Activated CD8-positive, alpha-beta T cell treated with anti-CD3 and anti-CD28 coated beads for 36 hours (primary cell): Measurements from ENCODE around the gene DKK2. TPM values are rescaled to one million over a fixed set of nuclear protein-coding genes. Genes with fewer than 3 reads are reported as not detected.

Experiments
- ATAC-seq: fragments of 200-7000 bp; cut with Tn5 transposase; one replicate; pipeline ENCODE4 v1.10.0; 2021; ENCODE audit warnings: mild to moderate bottlenecking, moderate library complexity
- CTCF ChIA-PET: fragments of 350-600 bp; sonication (Branson Sonifier 250); formaldehyde crosslinking; loops from one replicate; lab custom pipeline; 2021; ENCODE audit warnings: antibody characterized with exemption; lab: Charles Lee
- POLR2A ChIA-PET: fragments of 350-600 bp; sonication (Branson Sonifier 250); formaldehyde crosslinking; loops from one replicate; lab custom pipeline; 2021; ENCODE audit warnings: antibody characterized with exemption; lab: Charles Lee
- DNase-seq: peaks from one replicate; pipeline ENCODE4 v3.0.0-alpha.2; 2020
- H3K27ac Mint-ChIP-seq: one replicate; pipeline ENCODE4 v1.8.0; 2021; ENCODE audit warnings: mild to moderate bottlenecking, mixed read lengths
- H3K27me3 Mint-ChIP-seq: one replicate; pipeline ENCODE4 v1.8.0; 2021; ENCODE audit warnings: mixed read lengths
- H3K36me3 Mint-ChIP-seq: one replicate; pipeline ENCODE4 v1.8.0; 2021; ENCODE audit warnings: low read depth, mixed read lengths
- H3K4me1 Mint-ChIP-seq: one replicate; pipeline ENCODE4 v1.8.0; 2021; ENCODE audit warnings: low read depth, mixed read lengths
- H3K4me3 Mint-ChIP-seq: one replicate; pipeline ENCODE4 v1.8.0; 2021; ENCODE audit warnings: mild to moderate bottlenecking, moderate library complexity, mixed read lengths
- H3K9me3 Mint-ChIP-seq: one replicate; pipeline ENCODE4 v1.8.0; 2021; ENCODE audit warnings: mixed read lengths
- intact Hi-C: fragments of 100-400 bp; cut with micrococcal nuclease; formaldehyde crosslinking; loops from one replicate; pipeline ENCODE4 v1.10.0; 2022
- total RNA-seq, 2 experiments: library from RNA; stranded (reverse); gene quantifications; one replicate each; pipeline ENCODE4 v1.2.3, GENCODE V29; 2021
- TF ChIP-seq, protein P1 (sequence below): fragments of 200-600 bp; IDR thresholded peaks from one replicate; pipeline ENCODE4 v1.8.0; 2022; ENCODE audit warnings: antibody characterized with exemption, mild to moderate bottlenecking

Gene DKK2
- total RNA-seq, 2 experiments from 2014 or later: not detected

DNA sequence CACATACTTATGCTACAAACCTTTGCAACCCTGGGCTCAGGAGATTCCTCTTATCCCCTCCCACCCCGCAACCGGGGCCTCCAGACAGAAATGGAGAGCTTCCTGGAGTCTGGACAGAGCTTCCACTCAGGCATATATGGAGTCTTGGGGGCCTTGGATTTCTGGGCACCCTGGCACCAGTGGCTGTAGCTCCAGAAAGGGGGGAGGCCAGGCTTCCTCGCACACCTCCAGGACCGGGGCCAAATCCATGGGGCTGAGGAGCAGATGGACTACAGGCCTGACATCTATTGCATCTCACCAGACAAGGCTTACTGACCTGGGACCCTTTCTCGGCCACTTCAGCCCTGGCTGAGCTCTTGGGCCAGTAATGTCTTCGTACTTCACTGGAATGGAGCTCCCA, 143.3 kb downstream of the DKK2 start:
- Mint-ChIP-seq H3K27ac (no peak overlapping the region), H3K4me3 (no peak overlapping the region)

DNA sequence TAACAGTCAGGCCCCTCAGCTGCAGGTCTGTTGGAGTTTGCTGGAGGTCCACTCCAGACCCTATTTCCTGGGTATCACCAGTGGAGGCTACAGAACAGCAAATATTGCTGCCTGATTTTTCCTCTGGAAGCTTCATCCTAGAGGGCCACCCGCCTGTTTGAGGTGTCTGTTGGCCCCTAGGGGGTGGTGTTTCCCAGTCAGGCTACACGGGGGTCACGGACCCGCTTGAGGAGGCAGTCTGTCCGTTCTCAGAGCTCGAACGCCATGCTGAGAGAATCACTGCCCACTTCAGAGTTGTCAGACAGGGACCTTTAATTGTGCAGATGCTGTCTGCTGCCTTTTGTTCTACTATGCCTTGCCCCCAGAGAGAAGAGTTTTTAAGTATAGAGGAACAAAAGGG, 160.8 kb downstream of the DKK2 start:
- Mint-ChIP-seq H3K36me3 (no peaks in the 10 kb centered on the region), H3K9me3 (no peaks in the 10 kb centered on the region), H3K27me3 (no peaks in the 10 kb centered on the region), H3K27ac (no peak overlapping the region), H3K4me3 (no peak overlapping the region), H3K4me1 (no peaks in the 10 kb centered on the region)
- intact Hi-C loops: no loop called here
- CTCF ChIA-PET: no interaction called here
- POLR2A ChIA-PET: no interaction called here
- TF ChIP-seq, protein P1, sequence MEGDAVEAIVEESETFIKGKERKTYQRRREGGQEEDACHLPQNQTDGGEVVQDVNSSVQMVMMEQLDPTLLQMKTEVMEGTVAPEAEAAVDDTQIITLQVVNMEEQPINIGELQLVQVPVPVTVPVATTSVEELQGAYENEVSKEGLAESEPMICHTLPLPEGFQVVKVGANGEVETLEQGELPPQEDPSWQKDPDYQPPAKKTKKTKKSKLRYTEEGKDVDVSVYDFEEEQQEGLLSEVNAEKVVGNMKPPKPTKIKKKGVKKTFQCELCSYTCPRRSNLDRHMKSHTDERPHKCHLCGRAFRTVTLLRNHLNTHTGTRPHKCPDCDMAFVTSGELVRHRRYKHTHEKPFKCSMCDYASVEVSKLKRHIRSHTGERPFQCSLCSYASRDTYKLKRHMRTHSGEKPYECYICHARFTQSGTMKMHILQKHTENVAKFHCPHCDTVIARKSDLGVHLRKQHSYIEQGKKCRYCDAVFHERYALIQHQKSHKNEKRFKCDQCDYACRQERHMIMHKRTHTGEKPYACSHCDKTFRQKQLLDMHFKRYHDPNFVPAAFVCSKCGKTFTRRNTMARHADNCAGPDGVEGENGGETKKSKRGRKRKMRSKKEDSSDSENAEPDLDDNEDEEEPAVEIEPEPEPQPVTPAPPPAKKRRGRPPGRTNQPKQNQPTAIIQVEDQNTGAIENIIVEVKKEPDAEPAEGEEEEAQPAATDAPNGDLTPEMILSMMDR: no peak
- DNase-seq (no peak), ATAC-seq (no peak)

More for the DNA sequence above, 143.3 kb downstream of the DKK2 start:
- peaks cover 4% of the 10 kb centered on the region for H3K9me3 Mint-ChIP-seq
- ATAC-seq: no peak
- TF ChIP-seq, protein P1: no peak
- intact Hi-C loops: no loop called here
- no peaks in the 10 kb centered on the region for H3K27me3 Mint-ChIP-seq
- ChIA-PET POLR2A (no interaction called here), CTCF (interaction anchor here (0.6 to 0.9 kb wide), 2 partner anchors 11 to 24 kb away, joined by 3 to 4 read pairs; no protein-coding TSS in a partner anchor)
- H3K36me3 Mint-ChIP-seq: no peaks in the 10 kb centered on the region
- H3K4me1 Mint-ChIP-seq: no peaks in the 10 kb centered on the region
- DNase-seq: no peak
